MG63 (cell line): Measurements from ENCODE around the gene PTPRG. TPM values are rescaled to one million over a fixed set of nuclear protein-coding genes. Genes with fewer than 3 reads are reported as not detected.

Experiments used
- DNase-seq: peaks from one replicate; pipeline ENCODE4 v3.0.0-alpha.2; 2020
- H3K27me3 ChIP-seq: fragments of 250-450 bp; sonication (Bioruptor Pico); 2 replicates; pipeline ENCODE4 v1.5.1; 2020; ENCODE audit warnings: mild to moderate bottlenecking, moderate library complexity
- H3K36me3 ChIP-seq: fragments of 250-450 bp; sonication (Bioruptor Pico); 2 replicates; pipeline ENCODE4 v1.5.1; 2020; ENCODE audit warnings: mild to moderate bottlenecking, moderate library complexity
- H3K4me3 ChIP-seq: fragments of 250-450 bp; sonication (Bioruptor Pico); 2 replicates; pipeline ENCODE4 v1.5.1; 2020; ENCODE audit warnings: mild to moderate bottlenecking, moderate library complexity
- H3K9me3 ChIP-seq: fragments of 250-450 bp; sonication (Bioruptor Pico); 2 replicates; pipeline ENCODE4 v1.5.1; 2020; ENCODE audit warnings: mild to moderate bottlenecking, moderate library complexity
- total RNA-seq: library from RNA; depleted of rRNA; stranded (reverse); fragments of >200 nt; shearing (Covaris generic); gene quantifications from 2 replicates; pipeline ENCODE4 v1.2.3, GENCODE V29; 2014; ENCODE audit warnings: low replicate concordance

The PTPRG gene
- total RNA-seq, 1 experiment from 2014 or later, result 3.1 TPM

DNA sequence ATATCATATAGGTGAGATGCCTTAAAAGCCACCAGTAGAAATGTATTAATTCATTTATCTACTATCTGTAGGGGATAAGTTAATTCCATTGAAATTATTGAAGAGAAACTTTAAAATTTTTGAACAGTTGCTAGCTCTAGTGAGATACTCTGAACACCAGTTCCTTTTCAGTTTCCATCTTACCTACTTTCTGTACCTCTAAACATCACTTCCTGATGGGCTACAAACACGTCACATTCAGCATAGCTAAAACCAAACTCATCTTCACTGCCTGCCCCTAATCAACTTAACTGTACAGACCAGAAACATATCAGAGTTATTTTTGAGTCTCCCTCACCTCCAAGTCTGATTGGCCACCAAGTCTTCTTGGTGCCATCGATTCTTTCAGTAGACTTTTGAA lies 723.1 kb downstream of the PTPRG start:
- H3K4me3 ChIP-seq, result no peak overlapping the region
- DNase-seq, result no peak
- no peaks in the 10 kb centered on the region for H3K27me3 ChIP-seq
- H3K9me3 ChIP-seq, result no peaks in the 10 kb centered on the region
- H3K36me3 ChIP-seq, result no peaks in the 10 kb centered on the region

DNA sequence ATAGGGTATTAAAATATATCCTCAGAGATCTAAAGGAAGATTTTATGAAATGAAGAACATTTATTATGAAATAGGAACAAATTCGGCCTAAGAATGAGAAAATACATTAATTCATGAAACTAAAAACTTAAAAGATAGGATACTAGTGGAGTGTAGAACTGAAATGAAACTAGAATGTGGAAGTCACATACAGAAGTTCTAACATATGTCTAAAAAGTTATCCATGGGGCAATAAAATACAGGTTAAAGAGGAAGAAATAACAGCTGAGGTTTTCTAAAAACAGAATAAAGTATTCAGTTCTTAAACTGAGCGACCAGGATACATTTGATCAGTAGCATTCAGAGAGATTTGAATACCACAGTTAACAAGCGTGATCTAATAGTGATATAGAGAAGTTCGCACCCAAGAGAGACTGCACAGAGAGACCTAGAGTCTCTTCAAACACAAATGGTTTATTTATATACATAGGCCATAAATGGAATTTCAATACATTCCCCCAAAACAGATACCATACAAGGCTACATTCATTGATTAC lies 726.1 kb downstream of the PTPRG start:
- Histone ChIP-seq H3K9me3 (no peaks in the 10 kb centered on the region), H3K4me3 (no peak overlapping the region), H3K36me3 (no peaks in the 10 kb centered on the region), H3K27me3 (no peaks in the 10 kb centered on the region)
- DNase-seq, result no peak

DNA sequence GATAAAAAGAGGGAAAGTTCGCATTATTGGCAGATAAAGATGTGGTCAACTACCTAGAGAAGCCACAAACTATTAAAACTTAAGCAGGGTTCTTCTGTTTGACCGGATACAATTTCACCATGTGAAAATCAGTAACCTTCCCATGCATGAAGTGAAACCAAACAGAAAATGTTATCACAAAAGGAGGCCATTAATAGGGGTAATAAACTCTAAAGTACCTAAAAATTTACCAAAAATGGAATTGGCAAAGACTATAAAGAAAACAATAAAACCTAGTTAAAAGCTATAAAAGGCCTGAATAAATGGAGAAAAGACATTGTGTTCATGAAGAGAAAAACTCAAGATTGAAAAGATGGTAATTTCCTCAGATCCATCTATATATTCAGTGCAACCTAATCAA lies 728.6 kb downstream of the PTPRG start:
- Histone ChIP-seq H3K4me3 (no peak overlapping the region), H3K9me3 (no peaks in the 10 kb centered on the region), H3K27me3 (no peaks in the 10 kb centered on the region), H3K36me3 (no peaks in the 10 kb centered on the region)
- no peak for DNase-seq

DNA sequence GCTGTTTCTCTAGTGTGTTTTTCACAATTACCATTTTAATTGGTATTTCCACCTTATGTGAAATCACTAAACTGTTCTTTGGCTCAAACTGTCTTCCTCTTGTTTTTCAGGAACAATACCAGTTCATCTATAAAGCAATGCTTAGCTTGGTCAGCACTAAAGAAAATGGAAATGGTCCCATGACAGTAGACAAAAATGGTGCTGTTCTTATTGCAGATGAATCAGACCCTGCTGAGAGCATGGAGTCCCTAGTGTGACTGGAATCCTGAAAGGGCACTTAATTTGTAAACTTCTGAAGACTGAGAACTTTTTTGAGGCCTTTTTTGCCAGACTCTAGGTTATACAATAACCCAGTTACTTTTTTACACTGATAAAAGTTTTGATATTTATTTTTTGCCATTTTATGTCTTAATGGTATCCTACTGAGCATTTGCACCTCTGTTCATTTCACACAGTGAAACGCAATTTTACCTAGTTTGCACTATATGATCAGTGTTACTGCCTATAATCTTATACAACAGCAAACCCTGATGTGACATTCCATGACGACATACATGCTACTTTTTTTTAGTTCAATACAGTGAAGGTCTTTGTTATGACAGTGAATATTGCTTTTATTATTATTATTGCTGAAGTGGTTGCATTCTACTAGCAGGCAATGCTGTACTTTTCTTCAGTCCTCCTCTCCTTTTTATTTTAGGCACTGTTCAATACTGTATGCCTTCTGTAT lies 731.8 kb downstream of the PTPRG start:
- DNase-seq, result no peak
- no peaks in the 10 kb centered on the region for H3K36me3 ChIP-seq
- H3K4me3 ChIP-seq, result no peak overlapping the region
- no peaks in the 10 kb centered on the region for H3K27me3 ChIP-seq
- H3K9me3 ChIP-seq, result no peaks in the 10 kb centered on the region

DNA sequence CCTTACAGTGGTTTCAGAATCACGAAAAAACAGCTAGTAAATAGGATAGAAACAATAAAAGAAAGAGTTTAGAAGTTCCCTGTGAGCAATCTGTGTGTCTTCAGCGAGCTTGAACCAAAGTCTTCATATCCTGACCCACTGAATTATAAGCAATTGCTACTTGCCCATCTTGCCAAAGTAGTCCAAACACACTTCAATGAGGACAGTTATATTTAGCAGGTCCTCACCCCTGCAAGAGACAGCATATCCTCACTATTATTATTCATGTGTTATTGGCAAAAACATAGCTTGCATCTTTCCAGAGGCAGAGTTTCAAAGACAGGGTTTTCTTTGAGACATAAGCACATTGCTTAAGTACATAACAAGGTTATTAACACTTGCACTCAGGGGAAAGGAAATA lies 734.2 kb downstream of the PTPRG start:
- Histone ChIP-seq H3K36me3 (no peaks in the 10 kb centered on the region), H3K4me3 (no peak overlapping the region), H3K9me3 (no peaks in the 10 kb centered on the region), H3K27me3 (no peaks in the 10 kb centered on the region)
- no peak for DNase-seq

DNA sequence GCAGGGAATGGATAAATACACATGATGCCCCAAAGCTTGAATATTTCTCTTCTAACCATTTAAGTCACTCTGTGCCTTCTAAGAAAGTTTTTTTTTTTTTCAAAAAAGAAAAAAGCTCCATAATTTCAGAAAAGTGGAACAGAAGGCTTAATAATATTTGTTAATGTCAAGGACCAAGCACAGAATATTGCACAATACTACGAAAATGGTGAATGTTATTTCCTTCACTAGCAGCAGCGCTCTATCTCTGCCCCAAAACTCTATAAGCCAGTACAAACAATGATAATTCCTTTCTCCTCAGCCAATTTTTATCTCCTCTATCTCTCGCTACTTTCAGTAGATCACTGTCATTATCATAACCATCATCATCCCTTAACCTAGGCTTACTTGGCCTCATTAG lies 739.2 kb downstream of the PTPRG start:
- no peaks in the 10 kb centered on the region for H3K27me3 ChIP-seq
- no peak for DNase-seq
- no peak overlapping the region for H3K4me3 ChIP-seq
- H3K9me3 ChIP-seq, result no peaks in the 10 kb centered on the region
- no peaks in the 10 kb centered on the region for H3K36me3 ChIP-seq

DNA sequence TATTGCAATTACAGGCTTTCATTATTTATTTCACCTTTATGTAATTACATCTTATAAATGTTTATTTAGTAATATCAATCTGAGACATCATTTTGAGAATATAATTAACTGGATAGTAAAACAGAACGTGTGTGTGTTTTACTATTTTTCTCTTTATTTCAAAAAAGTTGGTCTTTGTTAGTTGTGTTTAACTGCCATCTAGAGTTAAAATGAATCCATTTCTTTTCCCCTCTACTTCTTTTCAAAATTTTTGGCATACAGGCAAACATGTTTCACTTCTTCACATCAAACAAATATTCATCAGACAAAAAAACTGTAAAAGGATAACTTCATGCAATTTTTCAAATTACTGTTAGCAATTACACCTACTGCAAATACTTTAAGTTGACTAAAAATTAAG lies 750.8 kb downstream of the PTPRG start:
- no peak for DNase-seq
- H3K4me3 ChIP-seq, result no peak overlapping the region
- H3K36me3 ChIP-seq, result no peaks in the 10 kb centered on the region
- no peaks in the 10 kb centered on the region for H3K9me3 ChIP-seq
- no peaks in the 10 kb centered on the region for H3K27me3 ChIP-seq

DNA sequence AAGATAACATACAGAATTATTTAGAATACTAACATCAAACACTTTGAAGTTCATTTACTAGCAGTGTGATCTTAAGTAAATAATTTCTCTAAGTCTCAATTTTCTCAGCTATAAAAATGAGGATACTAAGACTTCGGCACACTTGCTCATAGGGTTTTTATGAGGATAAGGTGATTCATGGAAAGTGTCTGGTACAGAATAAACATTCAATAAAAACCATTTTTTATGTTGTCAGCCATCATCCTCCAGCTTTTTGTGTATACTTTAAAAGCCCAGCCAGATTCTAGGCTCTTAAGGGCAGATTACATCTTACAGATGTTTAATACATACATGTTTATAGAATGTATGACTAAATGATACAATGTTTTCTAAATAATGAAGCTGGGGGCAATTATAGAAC lies 755.2 kb downstream of the PTPRG start:
- no peak overlapping the region for H3K4me3 ChIP-seq
- no peaks in the 10 kb centered on the region for H3K27me3 ChIP-seq
- no peaks in the 10 kb centered on the region for H3K36me3 ChIP-seq
- no peaks in the 10 kb centered on the region for H3K9me3 ChIP-seq
- DNase-seq, result no peak

DNA sequence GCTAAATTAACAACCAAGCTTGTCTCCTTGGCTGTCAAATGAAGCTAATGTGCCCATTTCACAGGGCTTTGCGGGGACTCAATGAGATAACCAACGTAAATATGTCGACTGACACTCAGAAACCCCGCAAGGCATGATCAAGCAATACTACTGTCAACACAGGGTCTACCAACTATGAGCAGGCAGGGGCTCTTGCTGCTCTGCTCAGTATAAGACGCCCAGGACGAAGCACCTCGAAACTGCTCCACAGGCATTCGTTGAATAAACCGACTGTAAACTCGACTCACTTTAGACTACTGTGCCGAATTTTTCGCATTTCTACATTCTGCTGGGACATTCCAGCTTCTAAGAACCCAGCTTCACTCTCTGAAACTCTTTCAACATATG lies 757.0 kb downstream of the PTPRG start:
- DNase-seq, result no peak
- H3K36me3 ChIP-seq, result no peaks in the 10 kb centered on the region
- H3K9me3 ChIP-seq, result no peaks in the 10 kb centered on the region
- peak overlapping the region; percentile 48 for H3K4me3 ChIP-seq
- no peaks in the 10 kb centered on the region for H3K27me3 ChIP-seq

DNA sequence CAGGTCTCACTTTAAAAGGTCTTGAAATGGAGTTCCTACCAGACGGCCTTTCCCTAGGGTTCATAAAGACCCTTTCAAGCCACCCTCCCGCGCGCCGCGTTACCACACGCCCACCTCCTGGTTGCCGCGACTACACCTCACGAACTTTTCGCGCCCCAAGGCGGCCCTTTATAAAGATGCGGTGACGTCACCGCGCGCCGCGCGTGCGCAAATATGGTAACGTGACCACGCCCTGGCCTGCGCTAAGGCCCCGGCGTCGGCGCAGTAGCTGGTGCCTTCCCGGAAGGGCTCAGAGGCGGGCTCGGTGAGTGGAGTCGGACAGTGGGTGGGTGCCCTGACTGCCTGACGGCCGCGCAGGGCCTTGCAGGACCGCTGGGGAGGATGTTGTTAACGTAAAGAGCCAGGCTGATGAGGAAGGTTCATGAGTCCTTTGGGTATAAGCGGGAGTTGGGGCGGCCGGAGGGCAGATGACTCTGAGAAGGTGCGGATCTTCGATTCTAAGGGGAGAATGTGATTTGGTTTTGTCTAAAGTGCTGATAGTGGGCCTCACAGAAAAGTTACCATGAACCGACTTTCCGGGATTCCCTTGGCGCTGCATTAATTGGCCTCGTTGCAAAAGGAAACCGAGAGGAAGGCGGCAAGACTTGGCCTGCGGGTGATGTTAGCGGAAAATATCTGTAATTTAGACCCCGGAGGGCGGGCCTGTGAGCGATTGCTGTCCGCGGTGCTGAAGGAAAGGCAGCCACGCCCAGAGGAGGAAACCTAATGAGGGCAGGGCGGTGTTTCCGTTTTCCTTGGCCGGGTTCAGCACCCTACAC lies 757.6 kb downstream of the PTPRG start:
- H3K4me3 ChIP-seq, result peak overlapping the region; percentile 48
- H3K36me3 ChIP-seq, result no peaks in the 10 kb centered on the region
- no peaks in the 10 kb centered on the region for H3K27me3 ChIP-seq
- DNase-seq, result peak; percentile 65
- H3K9me3 ChIP-seq, result no peaks in the 10 kb centered on the region

DNA sequence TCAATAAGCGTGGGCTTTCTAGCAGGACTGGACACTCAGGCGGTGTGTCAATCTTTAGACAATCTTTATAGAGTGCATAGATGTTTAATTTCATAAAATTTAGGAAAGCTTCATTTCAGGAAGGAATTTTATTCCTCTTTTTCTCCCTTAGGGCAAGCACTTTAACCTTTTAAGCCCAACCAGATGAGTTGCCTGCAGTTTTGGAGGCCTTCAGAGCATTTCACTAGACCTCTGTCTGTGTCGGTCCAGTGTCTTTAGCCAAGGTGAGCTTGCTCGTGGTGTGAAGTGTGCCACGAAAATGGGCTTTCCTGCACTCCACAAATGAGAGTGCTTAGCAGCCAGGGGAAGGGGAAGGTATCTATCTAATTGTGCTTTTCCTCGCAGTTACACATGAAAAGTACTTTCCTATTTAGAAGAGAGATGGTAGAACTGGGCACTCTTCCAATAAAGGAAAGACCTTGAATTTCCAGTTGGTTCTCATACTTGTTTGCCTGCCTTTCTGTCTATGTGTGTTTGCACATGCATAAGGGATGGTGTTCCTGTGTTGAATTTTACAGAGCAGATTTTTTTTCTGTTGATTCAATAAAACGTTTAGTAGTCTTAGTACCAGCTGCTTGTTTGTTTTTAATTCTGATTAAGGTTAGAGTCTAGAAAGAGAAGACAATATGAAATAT lies 758.3 kb downstream of the PTPRG start:
- no peak for DNase-seq
- H3K9me3 ChIP-seq, result no peaks in the 10 kb centered on the region
- H3K36me3 ChIP-seq, result no peaks in the 10 kb centered on the region
- H3K4me3 ChIP-seq, result peak overlapping the region; percentile 48
- H3K27me3 ChIP-seq, result no peaks in the 10 kb centered on the region

DNA sequence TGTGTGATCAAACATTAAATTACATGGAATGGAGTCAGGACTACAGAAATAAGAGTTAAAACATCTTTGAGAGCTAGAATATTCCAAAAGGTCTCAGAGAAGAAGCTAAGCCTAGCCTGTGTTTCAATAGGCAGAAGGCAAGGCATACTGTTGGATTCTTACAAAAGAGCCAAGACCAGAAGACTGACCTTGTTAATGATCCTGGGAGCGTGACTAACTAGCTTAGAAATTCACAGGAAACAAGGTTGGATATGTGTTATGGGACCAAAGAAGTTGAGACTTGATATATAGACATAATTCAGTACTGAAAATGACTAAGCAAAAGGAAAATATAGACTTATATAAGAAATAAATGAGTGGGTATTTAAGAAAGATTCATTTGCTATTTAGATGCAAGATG lies 761.9 kb downstream of the PTPRG start:
- Histone ChIP-seq H3K9me3 (no peaks in the 10 kb centered on the region), H3K36me3 (no peaks in the 10 kb centered on the region), H3K4me3 (no peak overlapping the region), H3K27me3 (no peaks in the 10 kb centered on the region)
- no peak for DNase-seq

DNA sequence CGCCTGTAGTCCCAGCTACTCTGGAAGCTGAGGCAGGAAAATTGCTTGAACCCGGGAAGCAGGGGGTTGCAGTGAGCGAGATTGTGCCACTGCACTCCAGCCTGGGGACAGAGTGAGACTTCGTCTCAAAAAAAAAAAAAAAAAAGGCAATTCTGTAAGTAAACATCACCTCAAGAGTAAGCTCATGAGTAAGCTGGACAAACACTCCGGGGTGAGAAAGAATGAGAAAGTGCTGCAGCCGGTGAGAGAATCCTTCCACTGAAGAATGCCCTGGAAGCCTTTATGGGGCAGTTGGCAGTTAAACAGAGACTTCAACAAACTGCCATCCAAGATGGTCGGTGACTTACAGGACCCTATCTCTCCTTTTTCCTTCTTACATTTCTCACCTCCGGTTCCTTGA lies 764.5 kb downstream of the PTPRG start:
- no peaks in the 10 kb centered on the region for H3K9me3 ChIP-seq
- no peaks in the 10 kb centered on the region for H3K27me3 ChIP-seq
- no peak for DNase-seq
- H3K4me3 ChIP-seq, result no peak overlapping the region
- H3K36me3 ChIP-seq, result no peaks in the 10 kb centered on the region

DNA sequence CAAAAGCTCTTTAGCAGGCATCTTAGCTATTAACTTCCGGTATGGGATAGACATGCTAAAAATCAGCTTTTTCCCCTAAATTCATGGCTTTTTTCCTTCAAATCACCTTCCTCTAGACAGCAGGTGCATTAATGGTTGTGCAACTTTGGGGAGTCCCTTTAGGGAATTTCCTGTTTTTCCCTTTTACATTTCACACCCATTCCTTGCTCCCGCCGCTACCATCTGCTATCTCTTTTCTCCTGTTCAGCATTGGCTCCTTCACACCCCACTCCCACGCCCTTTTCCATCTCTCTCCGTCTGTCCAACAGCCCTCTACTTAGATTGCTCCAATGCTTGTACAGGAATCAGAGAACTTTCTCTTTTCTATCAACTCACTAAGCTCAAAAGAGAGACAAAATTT lies 768.6 kb downstream of the PTPRG start:
- no peak overlapping the region for H3K4me3 ChIP-seq
- DNase-seq, result no peak
- H3K27me3 ChIP-seq, result no peaks in the 10 kb centered on the region
- no peaks in the 10 kb centered on the region for H3K9me3 ChIP-seq
- H3K36me3 ChIP-seq, result no peaks in the 10 kb centered on the region

DNA sequence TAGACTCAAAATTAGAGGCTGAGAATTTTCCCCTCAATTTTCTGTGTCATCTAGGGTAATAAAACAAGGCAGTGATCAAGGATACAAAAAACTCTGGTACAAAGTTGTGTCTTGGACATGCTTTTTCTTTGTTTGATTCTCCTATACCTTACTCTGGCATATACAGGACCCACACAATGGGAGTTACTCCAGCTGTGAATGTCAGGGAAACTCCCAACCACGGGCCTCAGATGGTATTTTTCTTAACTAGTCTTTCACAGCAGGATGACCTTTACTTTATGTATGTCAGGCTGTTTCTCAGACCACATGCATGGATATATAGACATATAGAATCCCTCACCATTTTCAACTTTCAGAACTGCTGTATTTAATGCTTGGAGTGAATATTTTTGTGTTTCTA lies 770.6 kb downstream of the PTPRG start:
- Histone ChIP-seq H3K27me3 (no peaks in the 10 kb centered on the region), H3K9me3 (no peaks in the 10 kb centered on the region), H3K36me3 (no peaks in the 10 kb centered on the region), H3K4me3 (no peak overlapping the region)
- DNase-seq, result no peak

DNA sequence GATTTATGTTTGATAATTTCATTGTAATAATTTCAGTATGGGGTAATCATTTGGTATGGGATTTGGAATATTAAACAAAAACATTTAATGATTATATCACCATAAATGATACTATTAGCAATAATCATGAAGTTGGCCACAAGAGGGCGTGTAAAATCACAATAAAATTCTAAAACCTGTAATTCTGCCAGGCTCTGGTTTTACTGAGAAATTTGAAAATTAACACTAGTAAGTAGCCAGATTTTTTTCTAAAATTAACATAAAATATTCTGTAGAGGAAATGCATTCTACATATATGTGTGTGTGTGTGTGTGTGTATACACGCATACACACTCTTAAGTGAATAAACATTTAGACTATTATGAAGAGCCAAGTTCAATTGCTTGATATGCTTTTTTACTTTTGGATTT lies 771.5 kb downstream of the PTPRG start:
- H3K27me3 ChIP-seq, result no peaks in the 10 kb centered on the region
- no peak for DNase-seq

DNA sequence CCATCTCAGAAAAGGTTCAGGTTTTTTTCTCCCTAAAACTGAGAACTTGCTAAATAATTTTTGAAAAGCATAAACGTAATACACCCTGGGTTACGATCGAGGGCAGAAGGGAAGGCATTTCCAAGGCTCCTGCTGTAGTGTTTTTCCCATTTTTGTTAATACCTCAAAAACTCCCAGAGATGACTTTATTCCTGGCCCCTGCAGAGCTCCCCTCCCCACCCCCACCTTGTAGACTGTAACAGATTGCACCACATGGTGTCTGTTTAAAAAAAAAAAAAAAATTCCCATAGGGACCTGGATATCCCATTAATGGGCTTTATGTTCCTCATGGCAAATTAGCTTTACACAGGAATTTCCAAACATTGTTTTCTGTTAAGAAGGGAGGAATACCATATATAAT lies 773.8 kb downstream of the PTPRG start:
- Histone ChIP-seq H3K36me3 (no peaks in the 10 kb centered on the region), H3K9me3 (no peaks in the 10 kb centered on the region), H3K4me3 (no peak overlapping the region), H3K27me3 (no peaks in the 10 kb centered on the region)
- no peak for DNase-seq

More for the DNA sequence above, 771.5 kb downstream of the PTPRG start:
- no peaks in the 10 kb centered on the region for H3K36me3 ChIP-seq
- no peaks in the 10 kb centered on the region for H3K9me3 ChIP-seq
- H3K4me3 ChIP-seq, result no peak overlapping the region
